DLD1 (cell line): ENCODE results near the gene MOXD1.
"Not testable (repeated sequence)": the region's sequence is repeated elsewhere in the genome, so short reads cannot be mapped to it uniquely, and the experiment has no call there.

Experiments
- in situ Hi-C: cut with HindIII; loops from 2 replicates; pipeline ENCODE4 v1.10.0; 2017; ENCODE audit warnings: low sequenced_read_pairs

The MOXD1 gene

GRCh38 chr6:132357120-132357519, 44.2 kb downstream of the MOXD1 start:
- in situ Hi-C loops: no loop called here

GRCh38 chr6:132354517-132355167, 46.6 kb downstream of the MOXD1 start:
- in situ Hi-C loops: no loop called here

- in situ Hi-C loops: not testable (repeated sequence)
Observed at GRCh38 chr6:132351986-132352385, 49.3 kb downstream of the MOXD1 start.

GRCh38 chr6:132348231-132348630, 53.0 kb downstream of the MOXD1 start:
- in situ Hi-C loops: no loop called here

- in situ Hi-C loops: no loop called here
Observed at GRCh38 chr6:132344811-132345210, 56.5 kb downstream of the MOXD1 start.

GRCh38 chr6:132341646-132342045, 59.6 kb downstream of the MOXD1 start:
- in situ Hi-C loops: no loop called here

GRCh38 chr6:132334521-132334885, 66.8 kb downstream of the MOXD1 start:
- in situ Hi-C loops: no loop called here

- in situ Hi-C loops: no loop called here
Observed at GRCh38 chr6:132333639-132334520, 67.4 kb downstream of the MOXD1 start.

GRCh38 chr6:132330759-132331158, 70.5 kb downstream of the MOXD1 start:
- in situ Hi-C loops: no loop called here

GRCh38 chr6:132322398-132322797, 78.9 kb downstream of the MOXD1 start:
- in situ Hi-C loops: no loop called here

- in situ Hi-C loops: no loop called here
Observed at GRCh38 chr6:132320007-132320406, 81.3 kb downstream of the MOXD1 start.

GRCh38 chr6:132316970-132317369, 84.3 kb downstream of the MOXD1 start:
- in situ Hi-C loops: no loop called here

GRCh38 chr6:132314432-132314831, 86.8 kb downstream of the MOXD1 start:
- in situ Hi-C loops: no loop called here

- in situ Hi-C loops: no loop called here
Observed at GRCh38 chr6:132310921-132311320, 90.4 kb downstream of the MOXD1 start.

GRCh38 chr6:132310151-132310550, 91.1 kb downstream of the MOXD1 start:
- in situ Hi-C loops: not testable (repeated sequence)

GRCh38 chr6:132304891-132305305, 96.4 kb downstream of the MOXD1 start:
- in situ Hi-C loops: no loop called here

- in situ Hi-C loops: no loop called here
Observed at GRCh38 chr6:132300323-132300949, 100.8 kb downstream of the MOXD1 start.

- in situ Hi-C loops: loop anchor here (25.0 kb wide), 2 partner anchors 189 to 489 kb away; partner anchors contain the start of gene SLC18B1
Observed at GRCh38 chr6:132298344-132298949, 102.8 kb downstream of the MOXD1 start.

GRCh38 chr6:132289756-132290155, 111.5 kb downstream of the MOXD1 start:
- in situ Hi-C loops: loop anchor here (25.0 kb wide), 2 partner anchors 198 to 498 kb away; partner anchors contain the start of gene SLC18B1

- in situ Hi-C loops: loop anchor here (25.0 kb wide), 2 partner anchors 200 to 500 kb away; partner anchors contain the start of gene SLC18B1
Observed at GRCh38 chr6:132287101-132287500, 114.2 kb downstream of the MOXD1 start.
